Body of pancreas (tissue), 4 donors: Measurements from ENCODE around the gene OPA3.

Experiments used
- CTCF ChIP-seq, 7 experiments: fragments of 450-650 bp in 4 of 7; fragments of 200-600 bp in 3 of 7; sonication (generic) in 3 of 7; IDR thresholded peaks; one replicate each; pipeline ENCODE4 v1.5.1; 2016 to 2019; ENCODE audit warnings: antibody characterized with exemption in 7 of 7
- POLR2A ChIP-seq, 3 donors: fragments of 450-650 bp; IDR thresholded peaks; one replicate each; pipeline ENCODE4 v1.6.1; 2016; ENCODE audit warnings: antibody characterized with exemption in 3 of 3, mild to moderate bottlenecking in 2 of 3

- no peak for TF ChIP-seq CTCF (IDR thresholded peaks at IDR 0.05)
- TF ChIP-seq POLR2A (IDR thresholded peaks at IDR 0.05), result no peak
These were observed 37.3 kb downstream of the OPA3 start for GRCh38 chr19:45547211-45547770.
